ENCODE results near the gene BTBD8.

BTBD8 gene

GRCh38 chr1:92186081-92186480, 105.9 kb downstream of the BTBD8 start:
- H3K4me1 ChIP-seq (ENCODE audit: control insufficient read depth, insufficient read depth, low read length) = no peaks in the 10 kb centered on the region
- H3K4me3 ChIP-seq (ENCODE audit: low read length) = no peak overlapping the region
- H3K27me3 ChIP-seq (ENCODE audit: control insufficient read depth, insufficient read depth, low read length) = no peaks in the 10 kb centered on the region
- no peaks in the 10 kb centered on the region for H3K36me3 ChIP-seq (ENCODE audit: control insufficient read depth, insufficient read depth, low read length)
- no CpG with 5 or more reads among the region's 1 CpG for WGBS (ENCODE audit: insufficient coverage, insufficient read length)
- H3K27ac ChIP-seq (ENCODE audit: low read length) = no peak overlapping the region
- no peaks in the 10 kb centered on the region for H3K9me3 ChIP-seq (ENCODE audit: control insufficient read depth, insufficient read depth, low read length)
- no peak for DNase-seq (ENCODE audit: low read depth, low spot score)

DNA sequence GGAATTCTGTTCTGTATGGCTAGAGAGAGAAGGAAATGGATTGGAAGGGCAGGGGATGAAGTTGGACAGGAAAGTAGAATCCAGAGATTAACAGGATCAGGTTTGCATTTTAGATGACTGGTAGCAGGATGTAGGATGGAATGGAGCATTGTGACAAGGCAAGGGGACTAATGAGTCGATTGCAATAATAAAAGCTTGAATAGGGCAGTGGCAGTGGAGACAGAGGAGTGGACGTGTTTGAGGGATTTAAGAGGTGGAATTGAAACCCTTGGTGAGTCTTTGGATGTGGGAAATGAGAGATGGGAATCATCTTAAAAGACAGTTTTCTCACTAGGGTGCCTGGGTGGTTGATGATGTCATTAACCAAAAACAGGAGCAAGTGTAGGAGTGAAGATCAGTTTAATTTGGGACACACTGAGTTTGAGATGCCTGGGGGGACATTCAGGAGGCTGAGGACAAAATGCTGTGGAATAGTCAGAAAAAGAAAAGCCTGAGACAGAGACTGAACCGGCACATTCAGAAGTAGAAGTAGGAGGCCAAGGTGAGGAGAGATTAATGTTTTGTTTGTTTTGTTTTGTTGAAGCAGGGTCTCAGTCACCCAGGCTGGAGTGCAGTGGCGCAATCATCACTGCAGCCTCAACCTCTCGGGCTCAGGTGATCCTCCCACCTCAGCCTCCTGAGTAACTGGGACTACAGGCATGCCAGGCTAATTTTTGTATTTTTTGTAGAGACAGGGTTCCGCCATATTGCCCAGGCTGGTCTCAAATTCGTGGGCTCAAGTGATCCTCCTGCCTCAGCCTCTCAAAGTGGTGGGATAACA, 108.5 kb downstream of the BTBD8 start:
- no peaks in the 10 kb centered on the region for H3K27me3 ChIP-seq (ENCODE audit: control insufficient read depth, insufficient read depth, low read length)
- no peak overlapping the region for H3K4me3 ChIP-seq (ENCODE audit: low read length)
- H3K4me1 ChIP-seq (ENCODE audit: control insufficient read depth, insufficient read depth, low read length) = no peaks in the 10 kb centered on the region
- no peak for DNase-seq (ENCODE audit: low read depth, low spot score)
- no peaks in the 10 kb centered on the region for H3K36me3 ChIP-seq (ENCODE audit: control insufficient read depth, insufficient read depth, low read length)
- WGBS (ENCODE audit: insufficient coverage, insufficient read length) = 100% methylated on average over 1 of the region's 7 CpGs
- H3K9me3 ChIP-seq (ENCODE audit: control insufficient read depth, insufficient read depth, low read length) = no peaks in the 10 kb centered on the region
- no peak overlapping the region for H3K27ac ChIP-seq (ENCODE audit: low read length)

DNA sequence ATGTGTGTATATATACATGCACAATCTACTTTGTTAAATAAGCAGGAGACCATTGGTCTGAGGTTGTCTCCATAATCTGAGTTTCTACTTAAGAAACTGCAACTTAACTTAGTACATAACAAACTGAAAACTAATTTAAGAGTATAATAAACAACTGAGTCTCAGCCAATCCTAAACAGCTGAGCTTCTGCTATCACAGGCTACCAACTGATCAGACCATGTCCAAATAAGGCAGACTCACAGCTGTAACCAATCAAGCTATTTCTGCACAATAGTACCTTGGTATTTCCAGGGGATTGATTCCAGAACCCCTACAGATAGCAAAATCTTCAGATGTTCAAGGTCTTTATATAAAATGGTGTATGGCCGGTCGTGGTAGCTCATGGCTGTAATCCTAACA, 111.6 kb downstream of the BTBD8 start:
- Histone ChIP-seq H3K4me1 (ENCODE audit: control insufficient read depth, insufficient read depth, low read length) (no peaks in the 10 kb centered on the region), H3K9me3 (ENCODE audit: control insufficient read depth, insufficient read depth, low read length) (no peaks in the 10 kb centered on the region), H3K36me3 (ENCODE audit: control insufficient read depth, insufficient read depth, low read length) (no peaks in the 10 kb centered on the region), H3K4me3 (ENCODE audit: low read length) (no peak overlapping the region), H3K27me3 (ENCODE audit: control insufficient read depth, insufficient read depth, low read length) (no peaks in the 10 kb centered on the region), H3K27ac (ENCODE audit: low read length) (no peak overlapping the region)
- DNase-seq (ENCODE audit: low read depth, low spot score) = no peak
- no CpG with 5 or more reads among the region's 2 CpGs for WGBS (ENCODE audit: insufficient coverage, insufficient read length)

DNA sequence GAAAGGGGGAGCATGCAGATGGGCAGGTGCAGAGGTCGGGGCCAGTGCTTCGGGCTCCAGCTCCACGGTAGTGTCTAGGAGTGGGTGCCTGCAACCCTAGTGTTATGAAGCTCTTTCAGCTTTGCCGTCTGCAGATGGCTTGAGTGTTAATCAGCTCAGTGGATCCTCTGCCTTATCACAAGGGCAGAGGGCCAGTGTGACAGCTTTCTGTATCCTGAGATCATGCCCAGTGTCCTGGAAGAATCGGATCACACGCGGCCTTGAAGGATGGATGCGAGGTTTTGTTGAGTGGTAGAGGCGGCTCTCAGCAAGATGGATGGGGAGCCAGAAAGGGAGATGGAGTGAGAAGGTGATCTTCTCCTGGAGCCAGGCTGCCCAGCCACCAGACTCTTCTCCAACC, 112.1 kb downstream of the BTBD8 start:
- H3K4me3 ChIP-seq (ENCODE audit: low read length) = no peak overlapping the region
- no peaks in the 10 kb centered on the region for H3K27me3 ChIP-seq (ENCODE audit: control insufficient read depth, insufficient read depth, low read length)
- no peaks in the 10 kb centered on the region for H3K36me3 ChIP-seq (ENCODE audit: control insufficient read depth, insufficient read depth, low read length)
- DNase-seq (ENCODE audit: low read depth, low spot score) = no peak
- H3K9me3 ChIP-seq (ENCODE audit: control insufficient read depth, insufficient read depth, low read length) = no peaks in the 10 kb centered on the region
- WGBS (ENCODE audit: insufficient coverage, insufficient read length) = no CpG with 5 or more reads among the region's 9 CpGs
- H3K27ac ChIP-seq (ENCODE audit: low read length) = no peak overlapping the region
- H3K4me1 ChIP-seq (ENCODE audit: control insufficient read depth, insufficient read depth, low read length) = no peaks in the 10 kb centered on the region

- no peak overlapping the region for H3K27ac ChIP-seq (ENCODE audit: low read length)
- H3K4me1 ChIP-seq (ENCODE audit: control insufficient read depth, insufficient read depth, low read length) = no peaks in the 10 kb centered on the region
- H3K9me3 ChIP-seq (ENCODE audit: control insufficient read depth, insufficient read depth, low read length) = no peaks in the 10 kb centered on the region
- WGBS (ENCODE audit: insufficient coverage, insufficient read length) = no CpG with 5 or more reads among the region's 1 CpG
- H3K4me3 ChIP-seq (ENCODE audit: low read length) = no peak overlapping the region
- no peaks in the 10 kb centered on the region for H3K36me3 ChIP-seq (ENCODE audit: control insufficient read depth, insufficient read depth, low read length)
- no peak for DNase-seq (ENCODE audit: low read depth, low spot score)
- no peaks in the 10 kb centered on the region for H3K27me3 ChIP-seq (ENCODE audit: control insufficient read depth, insufficient read depth, low read length)
Measured at GRCh38 chr1:92194511-92194910, 114.4 kb downstream of the BTBD8 start.

DNA sequence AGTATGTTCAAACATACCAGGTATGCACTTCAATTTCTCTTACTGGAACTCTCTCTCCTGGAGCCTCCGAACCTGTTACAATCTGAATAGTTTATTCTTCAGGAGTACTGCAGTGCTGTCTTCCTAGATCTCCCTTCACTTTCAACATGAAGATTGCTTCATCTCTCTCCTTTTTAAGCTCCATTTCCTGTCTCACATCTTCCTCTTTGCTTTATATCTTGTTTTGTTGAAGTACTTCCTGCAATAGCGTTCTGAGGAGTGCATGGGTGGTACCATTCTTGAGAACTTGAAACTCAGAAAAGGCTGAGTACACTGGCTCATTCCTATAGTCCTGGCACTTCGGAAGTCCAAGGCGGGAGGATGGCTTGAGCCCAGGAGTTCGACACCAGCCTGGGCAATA, 121.8 kb downstream of the BTBD8 start:
- Histone ChIP-seq H3K27ac (ENCODE audit: low read length) (no peak overlapping the region), H3K4me1 (ENCODE audit: control insufficient read depth, insufficient read depth, low read length) (no peaks in the 10 kb centered on the region), H3K4me3 (ENCODE audit: low read length) (no peak overlapping the region), H3K36me3 (ENCODE audit: control insufficient read depth, insufficient read depth, low read length) (no peaks in the 10 kb centered on the region), H3K9me3 (ENCODE audit: control insufficient read depth, insufficient read depth, low read length) (no peaks in the 10 kb centered on the region), H3K27me3 (ENCODE audit: control insufficient read depth, insufficient read depth, low read length) (no peaks in the 10 kb centered on the region)
- no CpG with 5 or more reads among the region's 5 CpGs for WGBS (ENCODE audit: insufficient coverage, insufficient read length)
- no peak for DNase-seq (ENCODE audit: low read depth, low spot score)

- DNase-seq (ENCODE audit: low read depth, low spot score) = no peak
- Histone ChIP-seq H3K4me1 (ENCODE audit: control insufficient read depth, insufficient read depth, low read length) (no peaks in the 10 kb centered on the region), H3K4me3 (ENCODE audit: low read length) (no peak overlapping the region), H3K27me3 (ENCODE audit: control insufficient read depth, insufficient read depth, low read length) (no peaks in the 10 kb centered on the region), H3K9me3 (ENCODE audit: control insufficient read depth, insufficient read depth, low read length) (no peaks in the 10 kb centered on the region), H3K27ac (ENCODE audit: low read length) (no peak overlapping the region), H3K36me3 (ENCODE audit: control insufficient read depth, insufficient read depth, low read length) (no peaks in the 10 kb centered on the region)
Measured at GRCh38 chr1:92203105-92203504, 123.0 kb downstream of the BTBD8 start.

- Histone ChIP-seq H3K36me3 (ENCODE audit: control insufficient read depth, insufficient read depth, low read length) (no peaks in the 10 kb centered on the region), H3K4me3 (ENCODE audit: low read length) (no peak overlapping the region), H3K27me3 (ENCODE audit: control insufficient read depth, insufficient read depth, low read length) (no peaks in the 10 kb centered on the region), H3K27ac (ENCODE audit: low read length) (no peak overlapping the region), H3K4me1 (ENCODE audit: control insufficient read depth, insufficient read depth, low read length) (no peaks in the 10 kb centered on the region), H3K9me3 (ENCODE audit: control insufficient read depth, insufficient read depth, low read length) (no peaks in the 10 kb centered on the region)
- no peak for DNase-seq (ENCODE audit: low read depth, low spot score)
- WGBS (ENCODE audit: insufficient coverage, insufficient read length) = no CpG with 5 or more reads among the region's 2 CpGs
Measured at GRCh38 chr1:92210701-92211100, 130.6 kb downstream of the BTBD8 start.

DNA sequence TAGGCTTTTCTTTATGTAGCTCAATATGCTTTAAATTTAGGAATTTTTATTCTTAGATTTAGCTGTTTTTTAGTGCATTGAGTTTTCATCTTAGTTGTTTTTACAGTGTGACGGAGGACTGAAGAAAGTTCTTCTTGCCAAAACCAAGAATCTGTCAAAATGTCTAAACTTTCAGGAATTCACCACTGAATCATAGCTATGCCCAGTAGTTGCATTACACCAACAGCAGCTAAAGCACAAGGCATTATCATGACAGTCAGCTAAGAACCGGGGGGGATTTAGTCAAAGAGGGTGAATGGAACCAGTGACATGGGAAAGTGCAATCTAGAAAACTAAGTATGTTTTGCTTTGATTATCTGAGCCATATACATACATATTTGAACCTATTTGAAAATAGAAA, 131.0 kb downstream of the BTBD8 start:
- Histone ChIP-seq H3K27me3 (ENCODE audit: control insufficient read depth, insufficient read depth, low read length) (no peaks in the 10 kb centered on the region), H3K9me3 (ENCODE audit: control insufficient read depth, insufficient read depth, low read length) (no peaks in the 10 kb centered on the region), H3K36me3 (ENCODE audit: control insufficient read depth, insufficient read depth, low read length) (no peaks in the 10 kb centered on the region), H3K27ac (ENCODE audit: low read length) (no peak overlapping the region), H3K4me3 (ENCODE audit: low read length) (no peak overlapping the region), H3K4me1 (ENCODE audit: control insufficient read depth, insufficient read depth, low read length) (no peaks in the 10 kb centered on the region)
- no peak for DNase-seq (ENCODE audit: low read depth, low spot score)
- no CpG with 5 or more reads among the region's 2 CpGs for WGBS (ENCODE audit: insufficient coverage, insufficient read length)

DNA sequence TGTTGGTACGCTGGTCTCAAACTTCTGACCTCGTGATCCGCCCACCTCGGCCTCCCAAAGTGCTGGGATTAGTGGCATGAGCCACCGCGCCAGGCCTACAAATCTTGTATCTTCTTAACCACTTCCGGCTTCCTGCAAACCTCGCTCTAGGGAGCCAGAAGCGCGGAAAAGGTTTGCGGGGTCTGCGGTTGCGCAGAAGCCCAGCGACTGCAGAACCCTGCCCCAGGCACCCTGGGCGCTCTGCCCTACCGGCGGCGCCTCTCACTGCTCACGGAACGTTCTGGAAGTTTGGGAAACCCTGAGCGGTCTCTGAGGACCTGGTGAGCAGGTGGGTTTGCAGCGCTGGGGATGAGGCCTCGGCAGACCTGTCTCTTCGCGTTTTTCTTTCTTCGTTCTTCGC, 137.6 kb downstream of the BTBD8 start, which contains the start of gene C1orf146:
TSS of gene C1orf146 (plus strand) at position 195 of the 400 bp plus-strand sequence. CDS start 13,506 bp downstream, outside the sequence.
- Histone ChIP-seq H3K4me1 (ENCODE audit: control insufficient read depth, insufficient read depth, low read length) (no peaks in the 10 kb centered on the region; the same call in 1 of the 2 replicates), H3K27ac (ENCODE audit: low read length) (no peak within 1 kb of the TSS), H3K27me3 (ENCODE audit: control insufficient read depth, insufficient read depth, low read length) (no peaks in the 10 kb centered on the region), H3K4me3 (ENCODE audit: low read length) (no peak within 1 kb of the TSS), H3K9me3 (ENCODE audit: control insufficient read depth, insufficient read depth, low read length) (no peaks in the 10 kb centered on the region), H3K36me3 (ENCODE audit: control insufficient read depth, insufficient read depth, low read length) (no peaks in the 10 kb centered on the region)
- WGBS (ENCODE audit: insufficient coverage, insufficient read length) = no CpG with 5 or more reads among the region's 27 CpGs
- DNase-seq (ENCODE audit: low read depth, low spot score) = no peak

GRCh38 chr1:92218559-92218958, 138.4 kb downstream of the BTBD8 start:
- Histone ChIP-seq H3K9me3 (ENCODE audit: control insufficient read depth, insufficient read depth, low read length) (no peaks in the 10 kb centered on the region), H3K4me3 (ENCODE audit: low read length) (no peak overlapping the region), H3K27ac (ENCODE audit: low read length) (no peak overlapping the region), H3K4me1 (ENCODE audit: control insufficient read depth, insufficient read depth, low read length) (no peaks in the 10 kb centered on the region; the same call in 1 of the 2 replicates), H3K27me3 (ENCODE audit: control insufficient read depth, insufficient read depth, low read length) (no peaks in the 10 kb centered on the region), H3K36me3 (ENCODE audit: control insufficient read depth, insufficient read depth, low read length) (no peaks in the 10 kb centered on the region)
- DNase-seq (ENCODE audit: low read depth, low spot score) = no peak
- no CpG with 5 or more reads among the region's 14 CpGs for WGBS (ENCODE audit: insufficient coverage, insufficient read length)

All from iPS DF 6.9 (cell line).